NCI-H146 treated with DMSO at 0.1 percent for 48 hours (cell line): ENCODE measurements around the gene PPP4R4.

ENCODE experiments used
- DNase-seq: peaks from one replicate; lab custom pipeline; 2025; ENCODE audit not compliant: unreplicated experiment; lab: John Stamatoyannopoulos, UW

Gene PPP4R4

DNA sequence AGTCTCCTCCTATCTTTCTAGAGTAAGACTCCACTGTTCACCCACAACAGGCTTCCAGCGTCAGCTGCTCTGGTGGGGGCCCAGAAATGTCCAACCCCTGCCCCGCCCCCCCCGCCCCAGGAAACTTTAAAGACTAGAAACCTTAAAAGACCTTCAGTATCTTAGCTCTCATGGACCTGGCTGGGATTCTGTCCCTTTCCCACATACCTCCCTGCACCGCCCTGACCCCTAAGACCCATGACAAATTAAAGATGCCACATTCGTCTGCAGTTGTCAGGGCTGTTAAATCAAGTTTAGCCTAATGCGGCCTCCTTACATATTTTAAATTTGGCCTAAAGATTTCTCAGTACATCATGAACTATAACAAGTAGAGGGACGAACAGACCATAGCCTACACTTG is 129.0 kb downstream of the PPP4R4 start:
- DNase-seq: no peak

DNA sequence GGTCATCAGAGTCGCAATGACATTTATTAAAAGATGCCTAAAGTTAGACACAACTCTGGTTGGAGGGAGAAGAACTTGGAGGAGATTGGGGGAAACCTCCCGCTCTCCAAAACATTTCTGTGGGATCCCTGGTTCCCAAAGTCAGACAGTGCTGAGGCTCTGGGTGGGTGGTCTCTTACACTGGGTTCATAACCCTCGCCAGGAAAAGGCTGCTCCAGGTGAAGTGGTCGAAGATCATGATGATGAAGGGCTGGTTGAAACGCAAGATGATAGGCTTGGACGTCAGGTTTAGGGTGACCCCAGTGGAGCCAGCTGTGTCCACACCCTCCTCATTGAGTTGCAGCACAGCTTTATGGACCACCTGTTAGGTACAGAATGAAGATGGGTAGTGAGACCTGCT is 130.1 kb downstream of the PPP4R4 start:
- DNase-seq: no peak

DNA sequence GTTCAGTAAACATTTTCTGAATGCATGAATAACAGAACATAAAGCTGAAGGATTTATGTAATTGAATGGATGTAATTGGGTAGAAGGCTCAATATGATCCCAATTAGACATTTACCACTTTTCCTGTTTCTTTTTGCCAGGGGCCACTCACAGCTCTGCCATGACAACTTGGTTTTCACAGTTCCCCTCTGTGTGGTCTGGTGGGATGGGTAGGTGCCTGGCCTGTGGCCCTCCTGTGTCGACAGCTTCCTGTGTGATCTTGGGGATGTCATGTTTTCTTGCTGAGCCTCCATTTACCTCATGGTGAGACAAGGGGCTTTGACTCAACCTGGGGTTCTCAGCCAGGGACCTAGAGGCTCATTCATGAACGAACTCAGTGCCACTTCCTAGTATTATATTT is 131.5 kb downstream of the PPP4R4 start:
- DNase-seq: no peak

DNA sequence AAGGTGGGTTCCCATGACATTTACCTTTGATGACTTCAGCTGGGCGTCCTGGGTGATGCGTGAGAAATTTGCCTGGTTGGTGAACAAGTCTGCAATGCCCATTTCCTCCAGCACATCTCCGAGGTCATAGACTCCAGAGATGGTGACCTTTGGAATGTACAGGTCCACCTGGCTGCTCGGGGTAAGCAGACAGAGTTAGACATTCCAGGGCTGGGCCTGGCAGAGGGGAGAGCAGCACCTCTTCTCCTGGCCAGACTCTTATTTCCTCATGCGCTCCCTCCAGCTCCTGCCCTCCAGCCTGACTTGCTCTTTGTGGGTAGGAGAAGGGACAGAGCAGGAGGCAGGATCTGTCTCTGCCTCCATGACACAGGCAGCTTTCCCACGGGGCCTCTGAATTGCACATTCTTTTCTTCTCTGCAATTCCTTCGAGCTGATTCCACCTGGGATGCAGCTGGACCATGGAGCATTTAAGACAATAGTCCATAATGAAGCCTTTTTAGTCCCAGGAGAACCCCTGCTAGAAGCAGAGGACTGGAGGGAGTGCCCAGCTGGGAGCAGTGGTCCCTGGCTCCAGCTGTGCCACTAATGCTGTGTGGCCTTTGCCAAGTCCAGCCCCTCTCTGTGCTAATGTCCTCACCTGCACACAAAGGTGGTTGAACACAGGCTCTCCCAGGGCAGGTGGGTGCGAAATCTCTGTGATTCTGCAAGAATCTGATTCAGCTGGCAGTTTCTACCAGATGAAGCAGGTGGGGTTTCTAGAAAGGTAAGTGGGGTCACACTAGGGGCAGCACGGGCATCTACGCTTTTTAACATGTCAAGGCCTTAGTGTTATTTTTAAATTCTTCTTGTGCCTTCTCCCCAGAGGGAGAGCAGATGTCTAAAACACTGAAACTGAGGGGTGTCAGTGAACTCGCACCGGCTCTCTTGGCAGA is 132.2 kb downstream of the PPP4R4 start:
- no peak for DNase-seq

DNA sequence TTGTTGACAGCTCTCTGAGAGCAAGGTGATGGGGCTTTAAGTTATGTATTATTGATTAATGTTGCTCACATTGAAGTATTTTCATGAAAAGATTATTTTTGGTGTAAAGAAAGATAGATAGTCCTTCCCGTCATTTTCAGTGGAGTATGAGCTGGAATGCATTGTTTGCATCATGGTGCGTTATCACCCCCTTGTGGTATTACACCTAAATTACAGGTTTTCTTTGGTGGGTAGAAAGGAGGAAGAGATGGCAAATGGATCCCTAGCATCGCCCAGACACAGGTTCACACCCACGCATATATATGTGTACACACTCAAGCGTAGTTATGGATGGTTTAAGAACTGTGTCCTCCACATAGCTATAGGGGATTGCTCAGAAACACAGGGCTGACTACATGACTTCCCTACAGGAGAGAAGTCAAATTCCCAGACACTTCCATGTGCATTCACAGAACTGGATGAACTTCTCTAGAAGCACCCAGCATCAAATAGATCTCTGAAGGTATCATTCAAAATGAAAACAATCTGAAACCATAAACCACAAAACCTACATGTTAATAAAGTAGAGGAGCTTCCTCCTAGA is 133.4 kb downstream of the PPP4R4 start:
- DNase-seq: no peak

DNA sequence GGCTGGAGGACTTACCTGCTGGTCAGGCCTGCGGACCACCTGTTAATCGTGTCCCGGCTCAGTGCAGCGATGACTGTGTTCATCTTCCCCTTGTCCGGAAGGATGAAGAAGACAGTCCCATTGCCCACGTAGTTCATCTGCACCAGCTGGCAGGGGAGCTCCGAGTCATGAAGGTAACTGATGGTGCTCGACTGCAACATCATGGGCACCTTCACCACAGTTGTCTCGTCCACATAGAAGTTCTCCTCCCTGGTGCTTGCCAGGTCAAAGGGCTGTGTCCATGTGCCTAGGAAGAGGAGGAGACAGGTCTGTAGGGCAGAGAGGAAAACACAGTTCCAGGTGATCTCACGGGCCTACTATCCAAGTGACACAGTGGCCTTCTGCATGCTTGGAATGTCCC is 135.6 kb downstream of the PPP4R4 start:
- DNase-seq: no peak

DNA sequence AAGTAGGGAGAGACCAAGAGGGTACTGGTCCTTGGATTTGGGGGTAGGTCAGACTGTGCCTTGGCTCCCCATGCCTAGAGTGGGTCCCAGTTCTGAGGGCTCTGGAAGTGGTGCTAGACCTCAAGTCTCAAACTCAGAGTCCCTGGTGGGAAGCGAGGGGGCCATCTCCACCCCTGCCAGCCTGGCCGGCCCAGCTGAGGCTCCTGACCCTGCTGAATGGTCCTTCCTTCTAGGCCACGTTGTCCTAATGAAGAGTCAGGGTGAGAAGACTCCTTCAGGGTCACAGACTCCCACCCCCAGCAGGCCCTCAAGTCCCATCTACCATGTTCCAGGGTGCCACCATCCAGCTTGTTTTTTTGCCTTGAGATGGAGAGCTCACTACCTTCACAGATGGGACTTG is 136.1 kb downstream of the PPP4R4 start:
- no peak for DNase-seq

DNA sequence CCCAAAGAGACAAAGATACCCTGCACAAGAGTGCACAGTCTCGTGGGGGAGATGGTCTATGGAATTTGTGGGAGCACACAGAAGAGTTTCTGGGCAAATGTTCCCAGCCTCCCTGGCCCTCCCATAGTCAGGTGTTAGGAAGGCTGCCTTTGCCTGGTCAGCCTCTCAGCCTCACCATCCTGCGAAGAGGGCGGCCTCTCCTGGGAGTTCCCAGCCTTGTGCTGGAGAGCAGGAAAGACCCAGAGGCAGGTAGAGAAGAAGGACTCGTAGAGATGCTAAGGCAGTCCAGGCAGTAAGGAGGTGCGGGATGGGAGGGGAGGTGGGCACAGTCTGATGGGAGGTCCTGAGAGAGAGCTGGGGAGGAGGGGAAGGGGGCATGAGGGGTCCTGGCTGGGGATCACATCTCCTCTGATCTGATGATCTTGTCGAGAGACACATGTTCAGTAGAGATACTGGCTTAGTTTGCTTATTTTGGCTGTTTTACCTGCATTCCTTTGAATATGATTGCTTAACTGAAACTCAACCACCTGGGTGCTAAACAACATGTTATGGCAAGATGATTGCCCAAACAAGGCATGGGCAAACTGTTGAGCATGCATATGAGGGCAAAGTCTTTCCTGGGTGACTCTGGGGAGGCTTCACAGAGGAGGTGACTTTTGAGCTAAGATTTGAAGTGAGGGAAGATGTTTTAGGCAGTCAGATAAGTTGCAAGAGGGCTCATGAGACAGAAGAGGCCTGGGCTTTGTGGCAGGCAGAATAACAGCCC is 138.5 kb downstream of the PPP4R4 start:
- DNase-seq: no peak

DNA sequence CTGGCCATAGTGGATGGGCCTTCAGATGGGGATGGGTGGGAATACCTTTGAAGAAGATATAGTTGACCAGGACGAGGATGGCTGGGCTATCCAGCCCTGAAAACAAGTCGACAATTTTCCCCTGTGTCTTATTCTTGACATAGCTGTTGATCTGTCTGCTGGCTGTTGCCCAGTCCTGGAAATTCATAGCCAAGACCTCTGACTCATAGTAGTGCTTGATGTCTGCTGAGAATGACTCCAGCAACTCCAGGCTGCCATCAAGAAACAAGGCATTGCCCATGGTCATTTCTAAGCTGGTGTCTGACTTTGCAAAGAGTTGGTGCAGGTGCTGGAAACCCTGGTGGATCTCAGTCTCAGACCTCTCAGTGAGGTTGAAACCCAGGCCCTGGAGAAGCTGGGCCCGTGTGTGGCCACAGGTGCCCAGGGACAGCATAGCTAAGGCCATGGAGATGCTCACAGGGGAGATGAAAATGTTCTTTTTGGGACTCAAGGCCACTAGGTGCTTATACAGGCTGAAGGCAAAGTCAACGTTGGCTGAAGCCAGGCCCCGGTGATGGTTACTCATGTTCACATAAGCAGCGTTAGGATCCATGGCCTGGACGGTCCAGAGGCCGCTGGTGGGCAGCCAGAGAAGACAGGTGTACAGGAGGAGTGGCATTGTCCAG is 140.0 kb downstream of the PPP4R4 start:
- DNase-seq: no peak

DNA sequence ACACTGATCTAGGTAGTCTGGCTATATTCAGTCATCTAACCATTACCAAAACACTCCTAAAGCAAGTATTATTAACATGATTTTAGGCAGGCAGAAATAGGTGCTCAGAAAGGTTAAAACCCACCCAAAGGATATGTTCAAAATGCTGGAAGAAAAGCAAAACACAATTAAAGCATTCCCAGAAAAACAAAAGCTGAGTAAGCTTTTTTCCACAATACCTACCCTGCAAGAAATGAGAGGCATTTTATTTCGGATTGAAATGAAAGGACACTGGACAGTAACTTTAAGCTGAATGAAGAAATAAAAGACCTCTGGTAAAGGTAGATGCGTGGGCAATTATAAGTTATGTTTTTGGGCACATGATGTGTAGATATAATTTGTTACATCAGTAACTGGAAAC is 140.8 kb downstream of the PPP4R4 start:
- no peak for DNase-seq

DNA sequence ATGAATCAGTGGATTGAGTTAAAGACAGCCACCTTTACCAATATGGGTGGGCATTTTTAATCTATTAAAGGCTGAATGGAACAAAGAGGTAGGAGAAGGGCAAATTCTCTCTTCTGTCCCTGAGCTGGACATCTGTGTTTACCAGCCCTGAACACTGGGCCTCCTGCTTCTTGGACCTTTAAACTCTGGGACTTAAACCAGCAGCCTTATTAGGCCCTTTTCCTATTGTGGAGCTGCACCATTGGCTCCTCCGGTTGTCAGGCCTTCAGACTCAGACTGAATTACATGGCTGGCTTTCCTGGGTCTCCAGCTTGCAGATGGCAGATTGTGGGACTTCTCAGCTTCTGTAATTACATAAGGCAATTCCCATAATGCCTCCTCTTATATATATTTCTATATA is 142.6 kb downstream of the PPP4R4 start:
- DNase-seq: no peak

DNA sequence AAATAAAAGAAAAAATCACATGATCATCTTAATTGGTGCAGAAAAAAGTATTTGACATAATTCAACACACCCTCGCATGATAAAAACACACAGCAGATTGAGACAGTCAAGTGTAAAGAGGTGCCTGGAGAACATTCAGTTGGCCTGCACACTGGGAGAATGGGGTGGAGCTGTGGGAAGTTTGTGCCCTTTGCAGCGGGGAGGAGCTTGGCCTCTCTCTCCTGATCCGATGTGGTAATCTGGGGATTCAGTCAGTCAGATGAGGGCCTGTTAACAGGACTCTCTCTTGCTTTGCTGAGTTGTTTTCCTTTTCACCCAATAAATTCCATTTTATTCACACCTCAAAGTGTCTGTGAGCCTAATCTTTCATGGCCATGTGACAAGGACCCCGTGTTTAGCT is 143.1 kb downstream of the PPP4R4 start:
- no peak for DNase-seq

DNA sequence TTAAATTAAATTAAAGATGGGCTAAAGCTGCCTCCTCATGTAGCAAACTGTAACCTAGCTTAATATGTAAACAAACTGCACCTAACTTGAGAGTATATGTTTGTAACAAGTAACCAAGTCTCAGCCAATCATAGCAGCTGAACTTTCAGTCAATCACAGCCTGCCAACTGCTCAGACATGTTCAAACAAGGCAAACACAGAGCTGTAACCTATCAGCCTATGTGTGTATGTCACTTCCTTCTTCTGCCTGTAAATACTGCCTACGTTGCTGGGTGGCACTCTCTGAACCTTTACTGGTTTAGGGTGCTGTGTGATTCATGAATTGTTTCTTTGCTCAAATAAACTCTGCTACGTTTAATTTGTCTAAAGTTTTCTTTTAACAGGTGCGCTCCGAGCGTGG is 146.1 kb downstream of the PPP4R4 start:
- DNase-seq: no peak

DNA sequence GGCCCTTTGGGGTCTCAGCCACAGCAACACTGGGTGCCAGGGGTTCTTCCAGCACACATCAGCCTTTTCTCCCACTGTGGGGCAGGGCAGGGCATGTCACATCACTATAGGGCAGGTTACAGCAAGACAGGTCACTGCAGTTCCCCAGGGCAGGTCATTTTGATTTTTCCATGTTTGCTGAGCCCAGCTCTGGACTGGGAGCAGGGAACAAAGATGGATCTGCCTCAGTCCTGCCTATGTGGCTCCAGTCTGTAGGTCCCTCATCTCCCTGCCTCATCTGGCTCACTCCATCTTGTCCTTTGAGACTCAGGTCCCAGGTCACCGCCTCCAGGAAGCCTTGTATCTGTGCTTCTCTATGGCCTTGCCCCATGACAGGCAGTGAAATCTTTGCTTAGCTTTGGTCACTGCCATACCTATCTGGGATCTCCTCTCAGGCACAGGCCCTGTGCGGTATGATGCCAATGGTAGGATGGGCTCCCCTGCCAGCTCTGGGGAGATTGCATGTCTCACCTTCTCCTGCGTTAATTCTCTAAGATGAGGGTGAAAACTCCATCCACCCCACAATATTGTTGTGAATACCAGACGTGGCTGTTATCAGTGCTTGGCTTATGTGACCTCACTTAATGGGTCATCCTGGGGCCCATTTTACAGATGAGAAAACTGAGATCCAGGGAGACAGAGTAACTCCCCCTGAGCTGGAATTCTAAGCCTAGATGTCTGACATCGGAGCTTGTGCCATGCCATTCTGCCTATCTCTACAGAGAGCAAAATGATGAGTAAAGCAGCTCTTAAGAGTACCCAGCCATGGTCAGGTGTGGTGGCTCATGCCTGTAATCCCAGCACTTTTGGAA is 147.5 kb downstream of the PPP4R4 start:
- DNase-seq: no peak

DNA sequence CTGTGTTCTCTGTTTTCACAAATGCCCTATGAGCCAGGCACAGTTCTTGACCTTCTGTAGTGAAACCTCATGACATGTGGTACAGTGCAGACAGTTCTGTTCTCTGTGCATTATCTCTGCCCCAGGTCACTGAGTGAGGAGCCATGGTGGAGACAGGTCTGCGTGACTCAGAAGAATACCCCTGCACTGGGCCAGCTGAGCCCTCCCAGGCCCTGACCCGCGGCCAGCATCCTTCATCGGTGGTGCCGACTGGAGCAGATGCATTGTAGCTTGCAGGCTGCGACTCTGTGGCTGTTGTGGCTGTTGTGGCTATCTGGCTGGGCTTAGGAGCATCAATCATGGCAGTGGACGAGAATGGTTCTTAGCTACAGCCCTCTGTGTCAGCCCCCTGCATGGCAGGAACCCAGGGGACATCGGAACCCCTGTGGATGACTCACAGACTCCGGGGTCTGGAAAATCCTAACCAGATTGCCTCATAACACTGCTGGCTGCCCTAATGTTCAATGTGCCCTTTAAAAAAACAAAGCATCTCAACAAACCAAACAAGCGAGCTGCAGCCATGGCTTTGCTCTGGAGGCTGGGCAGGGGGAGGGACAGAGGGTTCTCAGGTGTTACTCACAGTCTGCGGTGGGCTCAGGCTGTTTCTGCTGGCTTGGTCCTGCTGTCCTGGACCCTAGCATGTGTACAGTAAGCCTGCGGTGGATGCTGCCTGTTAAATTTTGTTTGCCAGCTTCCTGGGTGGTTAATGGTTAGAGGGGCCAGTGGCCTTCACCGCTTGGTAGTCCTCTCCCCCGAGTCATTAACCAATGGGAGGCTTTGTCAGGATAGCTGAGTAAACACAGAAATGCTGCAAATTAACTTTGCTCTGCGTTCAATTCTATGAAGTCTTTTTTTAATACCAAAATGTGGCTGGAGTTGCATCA is 148.8 kb downstream of the PPP4R4 start, which contains the start of gene SERPINA6:
Gene SERPINA6, minus strand, starts transcription at position 689 of the 923 bp plus-strand sequence. CDS start 8,688 bp downstream, outside the sequence.
- no peak for DNase-seq

DNA sequence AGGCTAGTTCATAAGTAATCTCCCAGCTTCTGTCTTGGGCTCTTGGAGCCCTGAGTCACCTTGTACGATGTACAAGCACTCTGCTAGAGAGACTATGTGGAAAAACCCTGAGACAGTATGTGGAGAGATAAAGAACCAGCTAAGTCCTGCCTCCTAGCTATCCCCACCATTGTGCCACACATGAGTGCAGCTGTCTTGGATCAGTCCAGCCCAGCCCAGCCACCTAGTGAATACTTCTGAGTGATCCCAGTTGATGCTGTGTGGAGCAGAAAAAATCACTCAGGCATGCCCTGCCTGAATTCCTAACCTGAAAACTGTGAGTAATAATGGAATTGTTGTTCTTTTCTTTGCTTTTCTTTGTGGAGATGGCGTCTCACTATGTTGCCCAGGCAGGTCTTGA is 154.1 kb downstream of the PPP4R4 start:
- no peak for DNase-seq
